Measurements from ENCODE around the gene RHBDL1. TPM values are rescaled to one million over a fixed set of nuclear protein-coding genes. Genes with fewer than 3 reads are reported as not detected.

The RHBDL1 gene
- total and polyA plus RNA-seq, 9 of the 15 experiments (the other 6 are each of a cell fraction or from before 2014, with no cell fraction given): 0.03 to 5.6 (median 1.3) TPM; not detected in 1

DNA sequence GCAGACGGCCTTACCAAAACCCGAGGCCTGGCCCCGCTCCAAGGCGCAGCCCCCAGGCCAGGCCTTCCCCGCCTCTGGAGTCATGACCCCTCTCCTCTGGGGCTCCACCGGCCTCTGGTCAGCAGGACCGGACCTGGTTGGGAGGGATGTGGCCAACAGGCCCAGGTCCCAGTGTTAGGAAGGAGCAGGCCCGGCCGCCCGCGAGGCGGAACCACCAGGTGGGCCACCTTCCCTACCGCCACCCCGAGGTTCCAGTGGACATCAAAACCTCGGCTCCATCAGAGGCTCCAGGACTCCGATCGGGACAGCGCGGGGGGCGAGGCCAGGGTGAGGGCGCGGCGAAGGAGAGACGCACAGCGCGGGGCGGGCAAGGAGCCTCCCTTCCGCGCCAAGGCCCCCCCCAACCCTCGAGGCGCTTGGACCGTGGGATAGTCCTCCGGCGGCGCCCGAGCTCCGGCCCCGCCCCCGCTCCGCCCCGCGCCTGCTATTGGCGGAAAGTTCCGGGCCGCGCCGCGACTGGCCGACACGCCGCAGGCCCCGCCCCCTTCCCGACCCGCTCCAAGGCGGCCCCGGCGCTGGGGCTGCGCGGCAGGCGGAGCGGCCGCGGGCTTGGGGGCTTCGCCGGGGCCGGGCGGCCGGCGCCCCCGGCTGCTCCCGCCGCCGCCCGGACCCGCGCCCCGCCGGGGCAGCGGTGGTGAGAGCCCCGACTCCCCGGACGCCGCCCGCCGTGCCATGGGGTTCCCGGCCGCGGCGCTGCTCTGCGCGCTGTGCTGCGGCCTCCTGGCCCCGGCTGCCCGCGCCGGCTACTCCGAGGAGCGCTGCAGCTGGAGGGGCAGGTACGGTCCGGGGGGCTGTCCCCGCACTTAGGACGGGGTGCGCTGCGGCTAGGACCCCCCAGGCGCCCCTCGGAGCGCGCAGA, 39.3 kb downstream of the RHBDL1 start, which contains the start of gene METRN (continued):
- TF ChIP-seq, protein P1, sequence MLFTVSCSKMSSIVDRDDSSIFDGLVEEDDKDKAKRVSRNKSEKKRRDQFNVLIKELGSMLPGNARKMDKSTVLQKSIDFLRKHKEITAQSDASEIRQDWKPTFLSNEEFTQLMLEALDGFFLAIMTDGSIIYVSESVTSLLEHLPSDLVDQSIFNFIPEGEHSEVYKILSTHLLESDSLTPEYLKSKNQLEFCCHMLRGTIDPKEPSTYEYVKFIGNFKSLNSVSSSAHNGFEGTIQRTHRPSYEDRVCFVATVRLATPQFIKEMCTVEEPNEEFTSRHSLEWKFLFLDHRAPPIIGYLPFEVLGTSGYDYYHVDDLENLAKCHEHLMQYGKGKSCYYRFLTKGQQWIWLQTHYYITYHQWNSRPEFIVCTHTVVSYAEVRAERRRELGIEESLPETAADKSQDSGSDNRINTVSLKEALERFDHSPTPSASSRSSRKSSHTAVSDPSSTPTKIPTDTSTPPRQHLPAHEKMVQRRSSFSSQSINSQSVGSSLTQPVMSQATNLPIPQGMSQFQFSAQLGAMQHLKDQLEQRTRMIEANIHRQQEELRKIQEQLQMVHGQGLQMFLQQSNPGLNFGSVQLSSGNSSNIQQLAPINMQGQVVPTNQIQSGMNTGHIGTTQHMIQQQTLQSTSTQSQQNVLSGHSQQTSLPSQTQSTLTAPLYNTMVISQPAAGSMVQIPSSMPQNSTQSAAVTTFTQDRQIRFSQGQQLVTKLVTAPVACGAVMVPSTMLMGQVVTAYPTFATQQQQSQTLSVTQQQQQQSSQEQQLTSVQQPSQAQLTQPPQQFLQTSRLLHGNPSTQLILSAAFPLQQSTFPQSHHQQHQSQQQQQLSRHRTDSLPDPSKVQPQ (CRISPR knock-in tag; IDR thresholded peaks at IDR 0.05; ENCODE audit: borderline replicate concordance): no peak
- TF ChIP-seq MXI1 (IDR thresholded peaks at IDR 0.05; ENCODE audit: low read depth, low read length) (no peak), ARID2 (IDR thresholded peaks at IDR 0.05) (no peak), CBX5 (IDR thresholded peaks at IDR 0.05; ENCODE audit: borderline replicate concordance, low read depth) (no peak), ZKSCAN1 (IDR thresholded peaks at IDR 0.05; ENCODE audit: low read depth, low read length) (no peak), DPF2 (IDR thresholded peaks at IDR 0.05) (no peak), NEUROD1 (IDR thresholded peaks at IDR 0.05; ENCODE audit: borderline replicate concordance, low read depth, low read length, partially characterized antibody) (no peak), ATF7 (IDR thresholded peaks at IDR 0.05) (no peak), SP2 (IDR thresholded peaks at IDR 0.05; ENCODE audit: extremely low read depth, low read depth, low read length, poor library complexity, severe bottlenecking) (peak; percentile 41), HNRNPLL (IDR thresholded peaks at IDR 0.05; ENCODE audit: low read depth, low read length, poor library complexity, severe bottlenecking) (peak; percentile 16), GABPB1 (CRISPR knock-in tag; IDR thresholded peaks at IDR 0.05) (no peak), HOXB6 (CRISPR knock-in tag; IDR thresholded peaks at IDR 0.05; ENCODE audit: borderline replicate concordance) (no peak), MAFF (IDR thresholded peaks at IDR 0.05; ENCODE audit: low read length) (no peak), SREBF1 (IDR thresholded peaks at IDR 0.05; ENCODE audit: borderline replicate concordance, low read depth, low read length) (no peak), NCOA1 (IDR thresholded peaks at IDR 0.05; ENCODE audit: low read depth) (no peak), RFX7 (CRISPR knock-in tag; IDR thresholded peaks at IDR 0.05) (no peak), ZKSCAN8 (CRISPR knock-in tag; IDR thresholded peaks at IDR 0.05) (no peak)
- TF ChIP-seq, protein P2, sequence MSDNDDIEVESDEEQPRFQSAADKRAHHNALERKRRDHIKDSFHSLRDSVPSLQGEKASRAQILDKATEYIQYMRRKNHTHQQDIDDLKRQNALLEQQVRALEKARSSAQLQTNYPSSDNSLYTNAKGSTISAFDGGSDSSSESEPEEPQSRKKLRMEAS (CRISPR knock-in tag; IDR thresholded peaks at IDR 0.05): peak; percentile 20; the same call in 1 of the 2 replicates
- TF ChIP-seq, protein P3, sequence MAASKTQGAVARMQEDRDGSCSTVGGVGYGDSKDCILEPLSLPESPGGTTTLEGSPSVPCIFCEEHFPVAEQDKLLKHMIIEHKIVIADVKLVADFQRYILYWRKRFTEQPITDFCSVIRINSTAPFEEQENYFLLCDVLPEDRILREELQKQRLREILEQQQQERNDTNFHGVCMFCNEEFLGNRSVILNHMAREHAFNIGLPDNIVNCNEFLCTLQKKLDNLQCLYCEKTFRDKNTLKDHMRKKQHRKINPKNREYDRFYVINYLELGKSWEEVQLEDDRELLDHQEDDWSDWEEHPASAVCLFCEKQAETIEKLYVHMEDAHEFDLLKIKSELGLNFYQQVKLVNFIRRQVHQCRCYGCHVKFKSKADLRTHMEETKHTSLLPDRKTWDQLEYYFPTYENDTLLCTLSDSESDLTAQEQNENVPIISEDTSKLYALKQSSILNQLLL (CRISPR knock-in tag; IDR thresholded peaks at IDR 0.05; ENCODE audit: borderline replicate concordance): no peak
- TF ChIP-seq, protein P4, sequence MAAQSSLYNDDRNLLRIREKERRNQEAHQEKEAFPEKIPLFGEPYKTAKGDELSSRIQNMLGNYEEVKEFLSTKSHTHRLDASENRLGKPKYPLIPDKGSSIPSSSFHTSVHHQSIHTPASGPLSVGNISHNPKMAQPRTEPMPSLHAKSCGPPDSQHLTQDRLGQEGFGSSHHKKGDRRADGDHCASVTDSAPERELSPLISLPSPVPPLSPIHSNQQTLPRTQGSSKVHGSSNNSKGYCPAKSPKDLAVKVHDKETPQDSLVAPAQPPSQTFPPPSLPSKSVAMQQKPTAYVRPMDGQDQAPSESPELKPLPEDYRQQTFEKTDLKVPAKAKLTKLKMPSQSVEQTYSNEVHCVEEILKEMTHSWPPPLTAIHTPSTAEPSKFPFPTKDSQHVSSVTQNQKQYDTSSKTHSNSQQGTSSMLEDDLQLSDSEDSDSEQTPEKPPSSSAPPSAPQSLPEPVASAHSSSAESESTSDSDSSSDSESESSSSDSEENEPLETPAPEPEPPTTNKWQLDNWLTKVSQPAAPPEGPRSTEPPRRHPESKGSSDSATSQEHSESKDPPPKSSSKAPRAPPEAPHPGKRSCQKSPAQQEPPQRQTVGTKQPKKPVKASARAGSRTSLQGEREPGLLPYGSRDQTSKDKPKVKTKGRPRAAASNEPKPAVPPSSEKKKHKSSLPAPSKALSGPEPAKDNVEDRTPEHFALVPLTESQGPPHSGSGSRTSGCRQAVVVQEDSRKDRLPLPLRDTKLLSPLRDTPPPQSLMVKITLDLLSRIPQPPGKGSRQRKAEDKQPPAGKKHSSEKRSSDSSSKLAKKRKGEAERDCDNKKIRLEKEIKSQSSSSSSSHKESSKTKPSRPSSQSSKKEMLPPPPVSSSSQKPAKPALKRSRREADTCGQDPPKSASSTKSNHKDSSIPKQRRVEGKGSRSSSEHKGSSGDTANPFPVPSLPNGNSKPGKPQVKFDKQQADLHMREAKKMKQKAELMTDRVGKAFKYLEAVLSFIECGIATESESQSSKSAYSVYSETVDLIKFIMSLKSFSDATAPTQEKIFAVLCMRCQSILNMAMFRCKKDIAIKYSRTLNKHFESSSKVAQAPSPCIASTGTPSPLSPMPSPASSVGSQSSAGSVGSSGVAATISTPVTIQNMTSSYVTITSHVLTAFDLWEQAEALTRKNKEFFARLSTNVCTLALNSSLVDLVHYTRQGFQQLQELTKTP (IDR thresholded peaks at IDR 0.05; ENCODE audit: low read depth in 1 of 2, partially characterized antibody in 2 of 2): no peak

Measured in K562 (cell line).